Hematopoietic multipotent progenitor cell treated with erythropoietin and hydrocortisone succinate and interleukin-3 and kit ligand, for 15 days (in vitro differentiated cells): Measurements from ENCODE around the gene DPM1.

Experiments used
- DNase-seq: peaks from one replicate; pipeline ENCODE4 v3.0.0-alpha.2; 2015; ENCODE audit warnings: low spot score

The DPM1 gene

DNA sequence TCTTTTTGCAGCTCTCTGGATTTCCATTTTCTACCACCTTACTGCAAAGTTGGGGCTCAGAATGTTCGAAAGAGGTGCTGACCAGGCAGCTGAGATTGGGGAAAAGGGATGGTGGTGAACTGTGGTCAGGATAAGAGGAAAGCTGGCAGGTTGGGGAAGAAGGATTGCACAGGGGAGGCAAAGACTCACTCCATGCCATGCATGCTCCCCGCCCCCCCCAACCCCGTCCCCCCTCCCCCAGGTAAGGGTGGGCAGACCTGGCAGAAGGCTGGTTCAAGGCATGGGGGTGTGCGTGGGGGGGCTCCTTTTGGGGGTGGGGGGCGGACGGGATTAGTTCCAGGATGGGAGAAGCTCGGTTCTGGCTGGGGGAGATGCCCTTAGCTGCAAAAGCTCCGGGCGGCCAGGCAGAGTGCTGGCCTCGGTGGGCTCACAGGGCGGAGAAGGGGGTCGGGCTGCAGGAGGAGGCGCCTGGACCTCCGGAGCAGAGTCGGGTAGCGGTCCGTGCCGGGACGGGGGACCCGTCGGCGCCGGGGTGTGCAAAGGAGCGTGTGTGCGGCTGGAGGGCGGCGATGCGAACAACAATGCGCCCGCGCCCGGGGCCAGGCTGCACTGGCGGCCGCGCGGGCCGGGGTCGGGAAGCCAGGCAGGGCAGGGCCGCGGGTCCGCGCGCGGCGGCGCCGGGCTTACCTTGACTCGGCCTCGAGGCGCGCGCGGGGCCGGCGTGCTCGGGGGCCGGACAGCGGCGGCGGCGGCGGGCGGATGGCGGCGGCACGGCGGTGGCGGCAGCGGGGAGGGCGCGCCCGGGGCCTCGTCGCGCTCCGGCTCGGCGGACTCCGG is 28.0 kb downstream of the DPM1 start:
- no peak for DNase-seq

DNA sequence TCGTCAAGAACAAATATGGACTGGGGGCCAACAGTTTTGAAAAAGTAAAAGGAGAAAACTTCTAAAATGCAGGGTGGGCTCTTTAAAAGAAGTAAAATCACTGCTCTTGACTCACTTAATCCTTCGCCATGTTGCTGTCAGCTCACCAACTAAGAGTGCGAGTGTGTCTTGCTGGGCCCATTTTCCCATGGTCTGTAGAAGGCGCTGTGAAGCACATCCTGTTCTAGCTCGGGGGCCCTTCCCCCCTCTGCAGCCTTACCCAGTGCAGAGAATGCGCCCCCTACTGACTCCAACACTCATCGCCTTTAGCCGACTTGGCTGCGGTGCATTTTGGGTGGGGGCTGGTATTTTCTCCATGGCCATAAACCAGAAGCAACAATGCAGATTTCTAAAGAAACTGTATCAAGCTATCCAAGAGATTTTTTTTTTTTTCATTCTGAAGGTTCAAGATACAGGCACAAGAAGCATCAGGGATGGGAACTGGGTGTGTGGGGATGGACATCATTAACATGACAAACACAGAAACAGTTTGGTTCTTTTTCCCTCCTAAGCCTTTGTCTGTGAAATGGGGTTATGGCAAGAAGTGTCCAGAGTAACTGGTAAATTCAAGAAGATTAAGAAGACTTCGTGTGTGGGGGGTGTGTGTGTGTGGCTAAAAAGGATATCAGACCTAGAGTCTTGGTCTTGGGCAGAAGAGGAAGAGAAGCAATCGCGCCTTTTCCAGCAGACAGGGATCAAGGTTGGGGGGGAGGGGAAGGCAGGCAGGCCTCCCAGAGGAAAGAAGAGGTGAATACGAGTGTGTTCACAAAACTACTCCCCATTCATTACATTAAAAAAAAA is 28.8 kb downstream of the DPM1 start:
- peak; percentile 94 for DNase-seq

DNA sequence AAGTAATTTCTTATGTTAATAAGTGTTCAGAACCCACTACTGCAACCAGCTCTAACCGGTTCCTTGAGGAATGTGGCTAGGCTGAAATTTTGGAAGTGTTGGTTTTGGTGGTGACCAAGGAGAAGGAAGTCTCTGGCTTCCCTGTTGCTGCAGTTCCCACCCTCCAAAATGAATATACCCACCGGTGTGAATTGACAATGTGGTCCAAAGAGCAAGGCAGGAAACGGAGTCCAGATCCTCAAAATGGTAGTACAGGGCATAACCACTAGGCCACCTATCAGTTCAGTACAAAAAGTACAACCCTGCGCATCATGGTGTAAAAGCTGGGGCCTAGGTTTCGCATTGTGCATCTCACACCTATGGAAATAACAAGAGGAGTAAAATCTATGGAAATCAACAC is 29.9 kb downstream of the DPM1 start:
- DNase-seq: no peak

DNA sequence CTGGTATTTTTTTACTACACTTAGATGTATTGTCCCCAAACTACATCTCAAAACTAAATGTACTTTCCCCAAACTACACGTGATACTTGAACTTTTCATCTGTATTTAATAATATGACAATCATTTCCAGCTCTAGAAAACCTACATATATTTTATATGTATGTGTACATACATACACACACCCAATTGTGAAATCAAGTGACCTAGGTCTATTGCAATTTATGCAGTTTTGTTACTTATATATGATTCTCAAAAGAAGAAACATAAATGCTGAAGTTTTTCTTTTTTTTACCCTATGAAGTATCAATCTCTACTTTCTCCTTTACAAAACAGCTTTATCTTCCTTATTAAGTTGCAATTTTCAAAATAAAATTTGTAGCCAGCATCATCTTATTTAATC is 31.8 kb downstream of the DPM1 start:
- no peak for DNase-seq

DNA sequence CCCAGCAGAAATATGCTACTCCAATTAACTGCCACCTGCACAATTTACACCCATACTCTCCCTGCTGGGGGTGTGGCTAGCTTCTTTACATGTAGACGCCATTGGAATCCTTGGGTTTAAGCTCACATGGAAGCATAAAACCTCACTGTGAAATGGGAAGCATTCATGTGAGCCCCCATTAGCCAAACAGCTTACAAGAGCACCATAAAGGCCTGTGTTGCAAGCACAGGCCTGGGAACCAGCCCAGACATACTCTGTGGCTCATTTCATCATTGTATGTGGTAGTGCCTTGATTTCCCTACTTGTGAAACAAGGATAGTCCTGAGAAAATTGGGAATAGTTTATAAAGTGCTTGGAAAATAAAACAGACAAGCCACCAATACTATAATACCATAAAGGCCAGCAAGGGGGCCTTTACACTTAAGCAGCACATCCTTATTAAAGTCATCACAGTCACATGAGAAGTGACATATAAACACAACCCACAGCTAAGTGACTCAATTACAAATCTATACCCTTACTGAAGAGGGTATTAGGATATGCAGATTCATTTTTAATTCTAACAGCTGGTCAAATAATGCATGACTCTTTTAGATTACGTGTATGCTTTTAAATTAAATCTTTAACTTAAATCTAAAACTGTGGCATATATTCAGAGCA is 33.9 kb downstream of the DPM1 start:
- no peak for DNase-seq

DNA sequence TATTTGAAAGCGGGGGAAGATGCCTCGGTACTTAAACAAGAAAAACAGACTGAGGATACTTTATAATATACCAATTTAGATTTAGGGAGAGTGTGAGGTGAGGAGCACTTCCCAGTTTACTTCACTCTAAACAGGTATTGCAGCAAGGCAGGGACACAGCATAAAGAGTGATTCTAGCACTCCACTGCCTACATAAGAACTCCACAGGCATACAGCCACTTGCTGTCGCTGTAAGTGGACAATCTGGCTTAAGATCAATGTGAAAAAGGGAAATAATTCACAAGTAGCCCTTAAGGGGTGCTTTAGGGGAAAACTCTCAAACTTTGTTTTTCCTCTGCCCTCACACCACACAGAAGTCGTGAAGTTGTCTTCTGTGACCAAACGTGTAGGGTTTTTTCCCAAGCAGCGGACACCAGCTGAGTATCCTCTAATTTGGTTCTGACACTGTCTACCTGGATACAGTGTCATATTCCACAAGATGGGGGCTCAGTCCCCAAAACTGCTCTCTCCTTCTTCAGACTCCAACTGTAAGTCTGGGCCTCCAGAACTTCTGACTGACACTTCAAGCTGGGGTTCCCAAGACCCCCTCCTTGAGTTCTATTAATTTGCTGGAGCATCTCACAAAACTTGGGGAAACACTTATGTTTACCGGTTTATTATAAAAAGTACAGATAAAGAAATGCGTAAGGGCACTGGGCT is 36.4 kb downstream of the DPM1 start:
- DNase-seq: no peak

DNA sequence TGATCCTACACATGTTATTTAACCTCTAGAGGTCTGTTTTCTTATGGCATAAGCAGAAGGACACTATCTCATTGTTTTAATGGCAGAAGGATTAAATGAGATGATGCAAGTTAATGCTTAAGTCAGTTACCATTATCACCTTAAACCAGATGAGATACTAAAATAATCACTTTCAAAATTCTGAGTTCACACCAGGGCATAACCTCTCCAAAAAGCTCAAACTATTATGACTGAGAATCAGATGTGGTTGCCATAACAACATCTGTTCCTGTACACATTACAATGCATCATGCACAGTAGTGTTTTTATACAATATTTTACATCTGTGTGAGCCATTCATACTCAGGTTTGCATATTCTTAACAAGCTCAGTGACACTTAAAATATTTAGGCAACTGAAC is 37.3 kb downstream of the DPM1 start:
- DNase-seq: no peak

DNA sequence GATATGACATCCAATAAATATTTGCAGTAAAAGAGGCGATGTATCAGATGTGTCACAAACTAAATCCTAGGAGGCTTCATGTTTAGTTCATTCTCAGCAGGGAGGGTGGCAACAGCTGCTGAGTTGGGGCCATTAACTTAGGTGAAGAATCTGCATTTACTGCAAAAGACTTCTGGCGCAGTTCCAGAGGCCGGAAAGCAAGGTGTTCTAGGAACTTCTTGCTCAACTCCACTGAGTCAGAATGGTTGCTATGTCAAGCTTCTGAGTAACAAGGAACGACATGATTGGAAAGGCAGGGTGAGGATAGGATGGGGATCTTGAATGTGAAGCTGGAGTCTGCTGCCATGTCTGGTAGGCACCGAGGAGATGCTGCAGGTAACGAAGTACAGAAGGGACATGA is 38.8 kb downstream of the DPM1 start:
- no peak for DNase-seq

DNA sequence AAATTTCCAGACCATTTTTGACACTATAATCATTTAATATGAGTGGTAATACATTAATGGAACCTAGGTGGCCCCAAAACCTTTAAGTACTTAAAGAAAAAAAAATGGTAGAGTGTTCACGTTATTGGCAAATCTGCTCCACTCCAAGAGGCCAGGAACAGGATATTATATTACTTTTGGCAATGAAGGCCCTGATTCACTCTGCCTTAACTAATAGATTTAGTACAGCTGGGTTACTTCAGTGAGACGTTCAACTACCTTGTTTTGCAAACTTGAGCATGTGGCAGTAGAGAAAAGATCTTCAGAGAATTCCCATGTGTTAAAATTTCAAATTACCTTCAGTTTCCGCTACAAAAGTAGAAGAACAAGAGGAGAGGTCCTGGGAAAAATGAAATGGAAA is 39.9 kb downstream of the DPM1 start:
- no peak for DNase-seq

DNA sequence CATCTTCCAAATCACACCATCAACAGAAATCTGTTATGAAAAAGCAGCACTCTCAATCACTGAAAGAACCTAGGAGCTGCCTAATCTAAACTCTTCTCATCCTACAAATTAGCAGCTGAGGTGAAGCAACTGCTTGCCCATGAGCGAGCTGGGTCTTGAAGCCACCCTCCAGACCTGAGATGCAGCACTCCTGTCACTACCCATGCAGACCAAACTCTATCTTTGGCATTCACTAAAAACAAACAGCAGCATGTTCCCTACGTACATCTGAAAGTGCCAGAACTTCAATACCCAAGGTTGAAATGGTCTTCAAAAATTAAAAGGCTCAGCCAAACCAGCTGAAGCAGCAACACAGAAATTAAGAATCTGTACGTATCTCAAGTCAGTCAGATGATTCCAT is 41.4 kb downstream of the DPM1 start:
- no peak for DNase-seq

DNA sequence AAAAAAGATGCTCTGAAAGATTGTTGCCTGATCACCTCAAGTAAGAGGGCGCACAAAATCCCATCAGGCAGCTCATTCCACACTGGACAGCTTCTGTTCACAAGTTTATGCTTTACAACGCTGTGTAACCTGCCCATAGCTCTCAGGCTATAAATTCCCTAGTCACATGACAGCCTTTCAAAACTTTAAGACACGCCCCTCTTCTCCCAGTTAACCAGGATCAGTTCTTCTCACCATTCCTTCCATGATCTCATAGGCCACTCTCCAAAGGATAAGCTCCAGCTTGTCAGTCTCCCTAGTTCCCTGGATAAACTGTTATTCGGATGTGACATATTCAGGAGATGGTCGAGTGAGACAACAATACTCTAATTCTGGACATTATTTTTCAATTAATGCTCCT is 42.1 kb downstream of the DPM1 start:
- no peak for DNase-seq

DNA sequence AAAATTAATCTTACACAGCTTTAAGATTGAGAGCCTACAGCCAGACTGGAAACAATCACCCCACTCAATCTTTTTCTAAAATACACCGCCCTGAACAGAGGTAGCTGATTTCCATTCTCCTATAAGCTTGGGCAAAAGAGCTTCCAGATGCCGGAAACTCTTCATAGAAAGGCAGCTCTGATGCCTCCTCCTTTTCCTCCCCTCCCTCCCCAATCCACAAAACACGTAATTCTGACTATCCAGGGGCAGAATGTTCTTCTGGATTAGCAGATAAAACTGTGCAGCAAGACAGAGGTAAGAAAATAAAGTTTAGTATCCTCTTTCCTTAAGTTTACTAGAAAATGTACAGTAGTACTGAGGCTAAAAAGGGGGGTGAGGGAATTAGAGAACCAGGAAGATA is 42.9 kb downstream of the DPM1 start:
- no peak for DNase-seq

DNA sequence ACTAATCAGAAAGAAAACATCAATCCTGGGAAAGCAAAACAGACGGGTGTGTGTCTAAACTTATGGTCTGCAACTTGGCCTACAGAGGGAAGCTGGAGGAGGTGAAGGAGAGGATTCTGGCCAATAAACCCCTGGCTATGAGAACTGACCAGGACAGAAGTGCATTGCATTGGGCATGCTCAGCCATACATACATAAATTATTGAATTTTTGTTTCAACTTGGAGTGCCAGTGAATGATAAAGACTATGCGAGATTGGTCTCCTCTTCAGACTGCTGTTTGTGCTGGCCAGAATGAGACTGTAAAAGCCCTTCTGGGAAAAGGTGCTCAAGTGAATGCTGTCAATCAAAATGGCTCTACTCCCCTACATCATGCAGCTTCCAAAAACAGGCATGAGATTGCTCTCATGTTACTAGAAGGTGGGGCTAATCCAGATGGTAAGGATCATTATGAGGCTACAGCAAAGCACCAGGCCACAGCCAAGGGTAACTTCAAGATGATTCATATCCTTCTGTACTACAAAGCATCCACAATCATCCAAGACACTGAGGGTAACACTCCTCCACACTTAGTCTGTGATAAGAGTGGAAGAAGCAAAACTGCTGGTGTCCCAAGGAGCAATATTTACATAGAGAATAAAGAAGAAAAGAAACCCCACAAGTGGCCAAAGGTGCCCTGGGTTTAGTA is 44.5 kb downstream of the DPM1 start:
- no peak for DNase-seq

DNA sequence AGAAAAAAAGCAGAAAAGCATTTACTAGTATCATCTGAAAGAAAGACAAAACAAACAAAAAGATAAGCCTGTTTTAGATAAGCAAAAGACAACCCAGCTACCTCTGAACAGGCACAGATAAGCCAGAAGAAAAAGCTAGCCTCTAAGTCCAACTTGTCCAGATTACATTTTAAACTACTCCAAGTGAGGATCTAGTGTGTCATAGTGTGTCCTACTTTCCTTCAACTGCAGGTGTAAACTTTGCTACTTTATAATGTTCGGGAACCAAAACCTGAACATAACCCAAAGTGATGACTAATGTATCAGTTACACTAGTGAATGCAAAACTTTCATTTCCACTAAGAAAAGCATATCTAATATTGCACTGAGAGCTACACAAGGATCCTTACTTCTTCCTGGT is 46.6 kb downstream of the DPM1 start:
- DNase-seq: no peak

DNA sequence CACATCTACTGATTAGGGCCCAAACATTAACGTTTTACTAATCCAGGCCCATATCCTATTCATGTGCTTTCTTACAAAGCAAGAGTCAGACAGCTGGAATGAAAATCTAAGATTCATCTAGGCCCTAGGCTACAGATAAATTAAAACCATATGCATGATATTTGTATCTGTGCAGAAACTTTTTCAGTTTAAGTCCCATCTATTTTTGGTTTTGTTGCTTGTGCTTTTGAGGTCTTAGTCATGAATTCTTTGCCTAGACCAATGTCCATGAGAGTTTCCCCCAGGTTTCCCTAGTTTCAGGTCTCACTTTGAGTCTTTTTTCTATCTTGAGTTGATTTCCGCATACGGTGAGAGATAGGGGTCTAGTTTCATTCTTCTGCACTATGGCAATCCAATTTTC is 47.3 kb downstream of the DPM1 start:
- DNase-seq: no peak

DNA sequence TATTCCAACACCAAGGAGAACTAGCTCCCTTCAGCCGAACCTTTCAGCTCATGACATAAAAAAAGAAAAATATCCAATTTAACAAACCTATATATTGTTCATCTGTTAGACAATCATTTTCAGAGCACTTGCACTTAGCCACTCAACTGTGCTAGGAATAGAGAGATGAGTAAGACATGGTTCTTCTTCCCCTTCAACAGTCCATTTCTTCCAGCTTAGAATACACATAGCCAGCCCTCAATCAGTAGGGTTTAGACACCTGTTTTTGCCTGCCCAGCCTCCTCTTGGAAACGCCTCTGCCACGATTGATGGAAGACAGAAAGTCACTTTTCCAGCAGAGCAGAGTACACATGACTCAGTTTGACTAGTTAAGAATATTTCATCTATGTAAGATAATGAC is 48.9 kb downstream of the DPM1 start:
- no peak for DNase-seq

DNA sequence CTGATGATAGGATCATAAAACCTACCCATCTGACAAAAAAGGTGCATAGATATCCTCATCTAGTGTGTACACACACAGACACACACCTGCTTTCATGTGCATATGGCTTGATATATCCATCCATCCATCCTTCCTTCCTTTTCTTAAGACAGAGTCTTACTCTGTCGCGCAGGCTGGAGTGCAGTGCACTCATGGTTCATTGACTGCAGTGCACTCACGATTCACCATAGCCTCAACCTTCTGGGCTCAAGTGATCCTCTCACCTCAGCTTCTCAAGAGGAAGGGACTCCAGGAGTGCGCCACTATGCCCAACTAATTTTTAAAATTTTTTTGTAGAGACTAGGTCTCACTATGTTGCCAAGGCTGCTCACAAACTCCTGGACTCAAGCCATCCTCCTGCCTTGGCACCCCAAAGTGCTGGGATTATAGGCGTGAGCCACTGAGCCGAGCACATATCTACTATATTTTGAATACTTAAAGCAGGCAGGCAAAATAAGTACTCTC is 54.2 kb downstream of the DPM1 start:
- DNase-seq: no peak

DNA sequence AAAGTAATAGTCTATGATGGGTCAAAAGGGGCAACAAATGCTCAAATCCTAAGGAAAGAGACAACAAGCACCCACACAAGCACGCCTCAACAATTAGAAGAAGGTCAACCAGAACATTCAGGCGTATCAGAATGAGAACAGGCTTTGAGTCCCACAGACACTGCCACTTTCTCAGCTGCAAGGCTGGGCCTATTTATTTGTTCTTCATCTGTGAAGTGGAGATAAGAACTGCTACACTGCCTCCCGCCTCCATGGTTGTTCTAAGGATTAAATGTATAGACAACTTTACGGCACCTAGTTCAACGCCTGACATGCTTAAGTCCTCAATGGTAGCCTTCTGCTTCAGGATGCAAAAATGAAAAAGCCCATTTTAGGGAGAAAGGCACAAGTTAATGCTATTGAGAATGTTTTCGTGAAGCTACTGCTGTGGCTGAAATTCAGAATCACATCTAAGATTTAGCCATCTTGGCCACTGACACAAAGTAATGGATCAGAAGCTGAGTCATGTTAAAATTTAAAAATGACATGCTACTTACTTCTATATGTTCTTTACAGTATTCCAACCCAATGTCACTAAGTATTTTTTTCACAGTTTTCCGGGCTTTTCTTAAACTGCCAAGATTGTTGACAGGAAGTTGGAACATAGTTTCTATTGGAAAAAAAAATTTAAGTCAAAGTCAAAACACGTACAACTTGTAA is 54.8 kb downstream of the DPM1 start:
- DNase-seq: peak; percentile 78

DNA sequence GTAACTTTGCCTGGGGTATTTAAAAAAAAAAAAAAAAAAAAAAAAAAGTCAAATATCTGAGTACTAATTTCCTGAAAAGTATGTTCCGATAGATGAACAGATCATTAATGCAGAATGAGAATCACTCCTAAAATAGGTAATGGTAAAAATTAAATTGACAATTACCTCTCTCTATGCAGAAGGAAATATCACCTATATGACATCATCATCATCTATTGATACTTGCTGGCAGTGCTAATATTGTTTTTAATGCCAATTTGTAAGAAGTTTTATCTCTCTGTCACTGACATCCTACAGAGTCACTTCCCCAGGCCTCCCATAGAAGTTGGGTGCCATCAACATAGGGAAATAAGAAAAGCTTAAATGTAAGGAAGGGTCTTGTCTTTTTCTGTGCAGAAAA is 57.0 kb downstream of the DPM1 start:
- DNase-seq: no peak

DNA sequence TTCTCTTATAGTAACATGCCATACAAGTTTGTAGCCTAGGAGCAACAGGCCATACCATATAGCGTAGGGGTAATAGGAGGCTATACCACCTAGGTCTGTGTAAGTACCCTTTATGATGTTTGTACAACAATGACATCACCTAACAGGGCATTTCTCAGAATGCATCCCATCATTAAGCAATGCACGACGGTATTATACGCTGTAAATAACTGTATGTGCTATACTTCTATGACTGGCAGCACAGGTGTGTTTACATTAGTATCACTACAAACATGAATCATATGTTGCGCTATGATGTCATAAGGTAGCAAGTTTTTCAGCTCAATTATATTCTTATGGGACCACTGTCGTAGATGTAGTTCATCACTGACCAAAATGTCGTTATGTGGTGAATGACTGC is 58.1 kb downstream of the DPM1 start:
- no peak for DNase-seq

DNA sequence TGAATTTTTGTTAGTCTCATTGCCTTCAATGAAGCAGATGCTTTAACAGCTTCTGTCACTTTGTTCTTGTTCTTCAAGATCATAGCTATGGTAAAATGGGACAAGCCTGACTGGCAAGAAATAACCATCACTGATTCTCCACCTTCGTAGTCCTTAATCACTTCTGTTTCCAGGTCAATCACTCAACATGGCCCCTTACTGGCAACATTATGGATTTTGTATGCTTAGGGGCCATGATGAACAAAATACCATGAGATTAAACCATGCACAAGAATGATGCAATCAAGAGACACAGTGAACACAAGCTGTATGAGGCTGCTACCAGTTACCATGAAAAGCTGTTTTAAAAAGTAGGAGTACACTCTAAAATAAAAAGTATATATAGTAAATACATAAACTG is 59.9 kb downstream of the DPM1 start:
- no peak for DNase-seq
